ENCODE measurements around the gene BCORL1. TPM values are rescaled to one million over a fixed set of nuclear protein-coding genes. Genes with fewer than 3 reads are reported as not detected.

BCORL1 gene
- total and polyA plus RNA-seq, 2 donors (not counting 1 experiment from before 2014, with no cell fraction given): 1.9 to 14.3 TPM

DNA sequence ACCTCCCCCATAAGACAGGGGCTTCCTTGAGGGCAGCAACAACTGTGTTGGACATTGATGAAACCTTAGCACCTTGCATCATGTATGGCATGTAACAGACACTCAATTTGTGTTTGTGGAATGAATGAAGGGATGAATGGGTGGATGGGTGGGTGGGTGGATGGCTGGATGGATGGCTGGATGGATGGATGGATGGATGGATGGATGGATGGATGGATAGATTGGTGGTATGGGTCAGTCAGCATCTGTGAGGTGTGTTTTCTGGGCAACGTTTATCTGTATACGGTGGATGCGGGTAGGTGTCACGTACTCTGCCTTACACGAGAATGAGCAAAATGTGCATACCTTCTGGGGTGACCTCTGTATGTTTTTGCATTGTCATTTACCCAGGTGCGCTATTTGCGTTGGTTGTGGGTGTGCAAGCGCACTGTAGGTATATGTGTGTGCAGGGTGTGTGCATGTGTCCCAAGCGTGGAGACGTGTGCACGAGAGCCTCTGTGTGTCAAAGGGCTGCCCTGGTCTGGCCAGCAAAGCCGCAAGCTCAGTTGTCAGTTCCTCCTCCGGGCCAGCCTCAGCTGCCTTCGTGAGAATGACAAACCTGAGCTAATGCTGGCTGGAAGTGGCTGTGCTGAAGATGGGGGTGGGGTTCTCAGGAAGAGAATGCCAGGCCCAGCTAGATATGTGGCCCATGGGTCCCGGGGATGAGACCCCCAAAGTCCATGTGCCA, 101.4 kb downstream of the BCORL1 start:
- peak overlapping the region in 4 of 5 experiments; percentile 17 to 48 (median 27) for H3K4me3 ChIP-seq (ENCODE audit: control extremely low read depth in 1 of 5, extremely low read depth in 1 of 5, insufficient read depth in 1 of 5, low read depth in 2 of 5, low read length in 4 of 5)
- H3K27me3 ChIP-seq (replicated peaks in 1 of 4; ENCODE audit: control extremely low read depth in 1 of 4, control insufficient read depth in 3 of 4, insufficient read depth in 4 of 4, low read length in 3 of 4): no peaks in the 10 kb centered on the region
- WGBS (ENCODE audit: insufficient coverage): 14% methylated on average over 8 of the region's 15 CpGs
- POLR2A ChIA-PET: interaction anchor here (0.6 to 2.0 kb wide), 5 partner anchors 10 to 82 kb away, joined by 3 to 8 read pairs (median 4); partner anchors contain the start of genes AIFM1 and ELF4
- H3K9me3 ChIP-seq (ENCODE audit: control extremely low read depth in 1 of 3, control insufficient read depth in 2 of 3, insufficient read depth in 1 of 3, low read length in 2 of 3): no peaks in the 10 kb centered on the region
- peak overlapping the region; percentile 66 to 74 for H3K27ac ChIP-seq (ENCODE audit: low read length in 2 of 2)
- no peaks in the 10 kb centered on the region for H3K9me3 Mint-ChIP-seq (ENCODE audit: insufficient read depth)
- peak overlapping the region; percentile 87 for H3K4me2 ChIP-seq (replicated peaks; ENCODE audit: low read depth, low read length, poor library complexity, severe bottlenecking)
- DNase-seq (peak; percentile 50), ATAC-seq (ENCODE audit: low read depth) (peak; percentile 13)
- H3K36me3 ChIP-seq (replicated peaks in 1 of 2; ENCODE audit: control extremely low read depth in 1 of 2, control insufficient read depth in 1 of 2, extremely low read depth in 1 of 2, insufficient read depth in 2 of 2, low read length in 1 of 2): peaks cover 0 to 5% of the 10 kb centered on the region in 2 experiments
- peak overlapping the region; percentile 83 for H3K4me3 Mint-ChIP-seq
- no peaks in the 10 kb centered on the region for H3K27me3 Mint-ChIP-seq
- intact Hi-C loops (cut with micrococcal nuclease): loop anchor here (1.0 to 5.0 kb wide), 3 partner anchors 8 to 83 kb away; partner anchors contain the start of gene AIFM1
- no peak overlapping the region for H2AFZ ChIP-seq (ENCODE audit: insufficient read depth, low read depth, low read length, poor library complexity, severe bottlenecking)
- peak overlapping the region; percentile 88 for H3K27ac Mint-ChIP-seq
- TF ChIP-seq, protein P1, sequence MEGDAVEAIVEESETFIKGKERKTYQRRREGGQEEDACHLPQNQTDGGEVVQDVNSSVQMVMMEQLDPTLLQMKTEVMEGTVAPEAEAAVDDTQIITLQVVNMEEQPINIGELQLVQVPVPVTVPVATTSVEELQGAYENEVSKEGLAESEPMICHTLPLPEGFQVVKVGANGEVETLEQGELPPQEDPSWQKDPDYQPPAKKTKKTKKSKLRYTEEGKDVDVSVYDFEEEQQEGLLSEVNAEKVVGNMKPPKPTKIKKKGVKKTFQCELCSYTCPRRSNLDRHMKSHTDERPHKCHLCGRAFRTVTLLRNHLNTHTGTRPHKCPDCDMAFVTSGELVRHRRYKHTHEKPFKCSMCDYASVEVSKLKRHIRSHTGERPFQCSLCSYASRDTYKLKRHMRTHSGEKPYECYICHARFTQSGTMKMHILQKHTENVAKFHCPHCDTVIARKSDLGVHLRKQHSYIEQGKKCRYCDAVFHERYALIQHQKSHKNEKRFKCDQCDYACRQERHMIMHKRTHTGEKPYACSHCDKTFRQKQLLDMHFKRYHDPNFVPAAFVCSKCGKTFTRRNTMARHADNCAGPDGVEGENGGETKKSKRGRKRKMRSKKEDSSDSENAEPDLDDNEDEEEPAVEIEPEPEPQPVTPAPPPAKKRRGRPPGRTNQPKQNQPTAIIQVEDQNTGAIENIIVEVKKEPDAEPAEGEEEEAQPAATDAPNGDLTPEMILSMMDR (IDR thresholded peaks at IDR 0.05): no peak
- no peak for TF ChIP-seq EZH2 (IDR thresholded peaks at IDR 0.05; ENCODE audit: borderline replicate concordance, insufficient read depth, low read depth, low read length, poor library complexity, severe bottlenecking)
- peaks cover 58% of the 10 kb centered on the region for H3K79me2 ChIP-seq (ENCODE audit: control insufficient read depth, insufficient read depth, low read length)
- H3K4me1 Mint-ChIP-seq: peaks cover 74% of the 10 kb centered on the region
- H4K20me1 ChIP-seq (ENCODE audit: control insufficient read depth, insufficient read depth, low read length, poor library complexity, severe bottlenecking): no peaks in the 10 kb centered on the region
- peak overlapping the region; percentile 37 for H3K9ac ChIP-seq (ENCODE audit: low read length)
- CTCF ChIA-PET: interaction anchor here (0.6 to 6.2 kb wide), 7 partner anchors 23 to 110 kb away, joined by 3 to 49 read pairs (median 4); no protein-coding TSS in a partner anchor
- peaks cover 68 to 79% of the 10 kb centered on the region in 2 donors for H3K4me1 ChIP-seq (ENCODE audit: control insufficient read depth in 2 of 2, insufficient read depth in 2 of 2, low read length in 2 of 2)

All from B cell (primary cell).